ENCODE measurements around the gene EEF1A2.
A peak's percentile ranks its signal among the peaks of the same experiment; 100 is the strongest.
"Not testable (repeated sequence)": the region's sequence is repeated elsewhere in the genome, so short reads cannot be mapped to it uniquely, and the experiment has no call there.

The EEF1A2 gene

DNA sequence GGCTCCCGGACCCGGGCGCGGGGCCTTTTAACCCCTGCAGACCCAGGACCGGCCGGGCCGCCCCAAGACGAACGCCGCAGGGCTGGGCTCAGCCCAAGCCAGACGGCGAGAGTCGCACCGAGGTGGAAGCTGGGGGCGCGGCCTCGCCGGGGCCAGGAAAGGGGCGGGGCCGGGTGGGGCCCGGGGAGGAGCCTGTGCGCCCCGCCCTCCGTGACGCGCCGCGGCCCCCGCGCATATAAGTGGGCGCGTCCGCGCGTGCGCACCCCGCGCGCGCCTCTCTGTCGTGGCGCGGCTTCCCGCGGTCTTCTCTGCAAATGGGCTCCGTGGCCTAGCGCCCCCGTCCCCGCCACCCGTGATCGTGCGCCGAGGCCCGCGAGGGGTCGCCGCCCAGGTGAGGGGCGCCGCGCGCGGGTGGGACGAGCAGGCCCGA is 21.6 kb upstream of the EEF1A2 start, which contains the start of gene PPDPF:
Gene PPDPF, plus strand, starts transcription at position 262 of the 430 bp plus-strand sequence. CDS start 544 bp downstream, outside the sequence.
- TF ChIP-seq, protein P1, sequence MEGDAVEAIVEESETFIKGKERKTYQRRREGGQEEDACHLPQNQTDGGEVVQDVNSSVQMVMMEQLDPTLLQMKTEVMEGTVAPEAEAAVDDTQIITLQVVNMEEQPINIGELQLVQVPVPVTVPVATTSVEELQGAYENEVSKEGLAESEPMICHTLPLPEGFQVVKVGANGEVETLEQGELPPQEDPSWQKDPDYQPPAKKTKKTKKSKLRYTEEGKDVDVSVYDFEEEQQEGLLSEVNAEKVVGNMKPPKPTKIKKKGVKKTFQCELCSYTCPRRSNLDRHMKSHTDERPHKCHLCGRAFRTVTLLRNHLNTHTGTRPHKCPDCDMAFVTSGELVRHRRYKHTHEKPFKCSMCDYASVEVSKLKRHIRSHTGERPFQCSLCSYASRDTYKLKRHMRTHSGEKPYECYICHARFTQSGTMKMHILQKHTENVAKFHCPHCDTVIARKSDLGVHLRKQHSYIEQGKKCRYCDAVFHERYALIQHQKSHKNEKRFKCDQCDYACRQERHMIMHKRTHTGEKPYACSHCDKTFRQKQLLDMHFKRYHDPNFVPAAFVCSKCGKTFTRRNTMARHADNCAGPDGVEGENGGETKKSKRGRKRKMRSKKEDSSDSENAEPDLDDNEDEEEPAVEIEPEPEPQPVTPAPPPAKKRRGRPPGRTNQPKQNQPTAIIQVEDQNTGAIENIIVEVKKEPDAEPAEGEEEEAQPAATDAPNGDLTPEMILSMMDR (IDR thresholded peaks at IDR 0.05; ENCODE audit: low read depth, low read length), result no peak
- H3K4me3 ChIP-seq (replicated peaks in 1 of 2; ENCODE audit: low read depth in 2 of 2, low read length in 2 of 2), result peak within 1 kb of the TSS; percentile 81 to 90

DNA sequence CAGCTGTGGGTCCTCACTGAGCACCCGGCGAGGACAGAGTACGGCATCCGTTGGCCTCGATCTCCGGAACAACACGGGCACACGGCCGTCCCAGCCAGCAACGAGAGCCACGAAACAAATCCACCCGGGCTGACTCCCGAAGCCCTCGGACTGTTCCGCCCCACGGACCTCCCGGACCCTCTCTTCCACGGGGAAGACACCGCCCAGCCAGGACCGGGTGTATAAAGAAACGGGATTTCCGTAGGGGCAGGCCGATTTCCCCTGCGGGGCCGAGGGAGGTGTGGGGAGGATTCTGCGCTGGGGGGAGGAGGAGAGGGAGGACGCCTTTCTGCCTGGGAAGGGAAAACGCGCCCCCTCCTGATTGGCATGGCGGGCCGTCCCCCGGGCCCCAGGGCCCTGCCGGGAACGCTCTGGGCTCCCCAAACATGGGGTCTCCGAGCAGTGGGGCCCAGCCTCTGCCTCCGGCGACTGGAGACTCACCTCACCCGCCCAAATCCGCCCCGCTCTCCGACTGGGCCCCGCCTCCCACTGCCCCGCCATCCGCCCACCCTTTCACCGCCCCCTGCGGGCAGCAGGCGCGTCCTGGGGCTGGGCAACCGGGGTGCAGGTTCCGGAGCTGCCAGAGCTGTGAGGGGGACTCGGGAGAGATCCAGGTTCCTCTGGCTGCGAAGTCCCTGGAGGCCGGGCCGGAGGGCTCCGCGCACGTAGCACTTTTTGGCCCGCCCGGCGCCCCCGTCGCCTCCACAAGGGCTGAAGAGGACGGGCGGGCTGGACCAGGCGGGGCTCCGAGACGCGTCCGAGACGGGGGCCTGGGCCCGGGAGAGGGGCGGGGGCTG is 21.0 kb upstream of the EEF1A2 start:
- DNase-seq (ENCODE audit: low read depth in 2 of 2), result peak in 1 of 2 donors; percentile 40
- H3K4me3 ChIP-seq (replicated peaks in 1 of 2; ENCODE audit: low read depth in 2 of 2, low read length in 2 of 2), result peak overlapping the region; percentile 63 to 90
- TF ChIP-seq, protein P1 (IDR thresholded peaks at IDR 0.05; ENCODE audit: low read depth, low read length), result peak; percentile 17

More for the DNA sequence above, 21.6 kb upstream of the EEF1A2 start, which contains the start of gene PPDPF:
- DNase-seq (ENCODE audit: low read depth in 2 of 2), result peak; percentile 83 to 88

DNA sequence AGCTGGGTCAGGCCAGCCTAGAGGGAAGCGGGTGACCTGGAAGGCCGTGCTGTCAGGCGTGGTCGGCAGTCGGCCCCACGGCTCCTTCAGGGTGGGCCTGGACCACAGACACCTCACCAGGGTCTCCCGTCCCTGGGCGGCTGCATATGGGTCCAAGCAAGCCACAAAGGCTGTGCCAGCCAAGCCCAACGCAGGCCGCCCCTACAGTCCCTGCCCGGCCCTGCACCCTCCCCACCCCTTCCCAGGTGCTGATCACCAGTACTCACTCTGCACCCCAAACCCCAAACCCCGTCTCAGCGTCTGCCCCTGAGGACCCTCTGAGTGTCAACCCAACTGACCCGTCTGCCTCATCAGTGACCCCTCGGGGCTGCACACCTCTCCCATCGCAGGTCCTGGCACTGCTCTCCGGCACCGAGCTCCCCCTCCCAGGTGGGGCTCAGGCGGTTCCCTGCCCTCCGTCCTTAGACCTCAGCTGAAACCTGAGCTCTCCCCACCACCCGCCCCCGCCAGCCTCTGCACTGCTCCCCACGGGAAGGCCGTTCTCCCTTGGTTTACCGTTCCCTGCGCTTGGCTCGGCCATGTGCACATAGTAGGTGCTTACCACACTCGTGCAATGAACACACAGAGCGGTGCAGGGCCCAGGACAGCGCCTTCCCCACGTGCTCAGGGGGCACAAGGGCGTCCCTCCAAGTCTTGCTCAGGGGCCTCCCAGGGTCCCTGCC is 20.2 kb upstream of the EEF1A2 start:
- H3K4me3 ChIP-seq (replicated peaks in 1 of 2; ENCODE audit: low read depth in 2 of 2, low read length in 2 of 2), result peak overlapping the region; percentile 63 to 90
- DNase-seq (ENCODE audit: low read depth in 2 of 2), result no peak
- TF ChIP-seq, protein P1 (IDR thresholded peaks at IDR 0.05; ENCODE audit: low read depth, low read length), result no peak

DNA sequence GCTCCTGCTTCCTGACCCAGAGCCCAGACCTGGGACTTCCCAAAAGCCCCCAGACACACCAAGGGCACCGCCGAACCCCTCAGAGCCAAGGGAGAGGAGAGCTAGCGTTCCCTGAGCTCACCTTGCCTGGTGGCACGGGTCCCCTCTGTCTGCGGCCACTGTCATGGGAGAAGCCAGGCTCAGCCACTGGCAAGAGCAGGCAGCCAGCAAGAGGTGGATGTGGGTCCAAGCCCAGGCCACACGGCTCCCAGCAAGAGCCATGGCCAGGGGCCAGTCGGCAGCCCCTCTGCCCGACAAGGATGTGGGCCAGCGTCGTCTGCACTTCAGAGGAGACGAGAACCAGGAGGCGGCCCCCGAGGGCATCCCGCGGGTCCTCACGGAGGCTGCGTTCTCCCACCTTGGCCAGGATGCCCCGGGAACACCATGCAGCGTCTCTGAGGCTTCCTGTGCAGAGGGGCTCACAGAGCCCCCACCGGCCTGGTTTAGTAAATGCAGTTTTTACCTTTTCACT is 19.5 kb upstream of the EEF1A2 start:
- H3K4me3 ChIP-seq (replicated peaks in 1 of 2; ENCODE audit: low read depth in 2 of 2, low read length in 2 of 2), result no peak overlapping the region
- TF ChIP-seq, protein P1 (IDR thresholded peaks at IDR 0.05; ENCODE audit: low read depth, low read length), result no peak
- no peak for DNase-seq (ENCODE audit: low read depth in 2 of 2)

DNA sequence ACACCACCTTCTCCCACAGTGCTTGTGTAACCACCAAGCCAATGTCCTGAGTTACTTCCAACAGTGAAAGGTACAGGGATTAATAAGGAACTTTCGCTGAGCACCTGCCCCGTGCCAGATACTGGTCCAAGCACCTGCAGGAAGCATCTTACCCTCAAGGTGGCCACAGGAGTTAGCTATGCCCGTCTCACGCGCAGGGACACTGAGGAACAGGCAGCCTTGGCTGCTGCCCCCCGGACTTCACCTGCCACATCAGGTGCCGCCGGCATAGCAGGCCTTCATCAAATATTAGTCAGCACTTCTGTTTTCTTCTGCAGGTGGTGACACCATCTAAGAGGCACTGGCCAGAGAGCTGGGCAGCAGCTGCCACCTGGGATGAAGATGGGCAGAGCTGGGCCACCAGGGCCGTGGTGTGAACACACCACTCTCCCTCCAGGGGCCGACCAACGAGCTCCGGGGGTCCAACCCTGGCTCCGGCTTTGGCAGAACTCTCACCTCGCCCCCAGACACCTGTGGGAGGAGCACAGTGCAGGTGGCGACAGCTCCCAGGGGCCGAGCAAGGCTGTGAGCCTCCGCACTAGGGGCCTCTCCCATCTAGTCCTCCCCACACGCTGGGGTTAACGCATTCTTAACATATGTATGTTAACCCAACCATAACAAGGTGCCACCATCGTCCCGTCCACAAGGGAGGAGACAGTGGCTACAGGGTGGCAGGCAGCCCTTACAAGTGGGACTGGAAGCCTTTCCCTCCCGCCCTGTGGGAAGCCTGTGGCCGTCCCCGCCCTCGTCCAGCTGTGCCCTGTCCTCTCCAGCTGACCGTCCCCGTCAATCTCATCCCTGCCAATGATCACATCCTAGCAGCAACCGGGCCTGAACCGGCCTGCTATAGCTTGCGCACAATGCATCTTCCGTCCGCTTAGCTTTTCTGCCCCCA is 18.8 kb upstream of the EEF1A2 start:
- DNase-seq (ENCODE audit: low read depth in 2 of 2), result no peak
- TF ChIP-seq, protein P1 (IDR thresholded peaks at IDR 0.05; ENCODE audit: low read depth, low read length), result no peak
- H3K4me3 ChIP-seq (replicated peaks in 1 of 2; ENCODE audit: low read depth in 2 of 2, low read length in 2 of 2), result no peak overlapping the region

DNA sequence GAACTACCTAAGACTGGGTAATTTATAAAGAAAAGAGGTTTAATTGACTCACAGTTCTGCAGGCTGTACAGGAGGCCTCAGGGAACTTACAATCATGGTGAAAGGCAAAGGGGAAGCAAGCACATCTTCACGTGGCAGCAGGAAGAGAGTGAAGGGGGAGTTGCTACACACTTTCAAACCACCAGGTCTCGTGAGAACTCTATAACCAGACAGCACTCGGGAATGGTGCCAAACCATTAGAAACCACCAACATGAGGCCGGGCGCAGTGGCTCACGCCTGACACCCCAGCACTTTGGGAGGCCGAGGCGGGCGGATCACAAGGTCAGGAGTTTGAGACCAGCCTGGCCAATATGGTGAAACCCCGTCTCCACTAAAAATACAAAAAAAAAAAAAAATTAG is 15.6 kb upstream of the EEF1A2 start:
- not testable (repeated sequence) for DNase-seq (ENCODE audit: low read depth in 2 of 2); H3K4me3 ChIP-seq (replicated peaks in 1 of 2; ENCODE audit: low read depth in 2 of 2, low read length in 2 of 2)

Measured in cardiac fibroblast (primary cell).